Omental fat pad (tissue), 4 donors: ENCODE data around the gene MAN1C1. TPM values are rescaled to one million over a fixed set of nuclear protein-coding genes. Genes with fewer than 3 reads are reported as not detected.

Experiments
- ATAC-seq: fragments of 150-250 bp; one replicate; pipeline ENCODE4 v1.9.1; 2016; ENCODE audit warnings: mild to moderate bottlenecking, moderate library complexity; ENCODE audit not compliant: low FRiP score
- DNase-seq: peaks from one replicate; pipeline ENCODE4 v3.0.0-alpha.2; 2019; ENCODE audit warnings: low spot score
- total RNA-seq, 4 donors: library from RNA; depleted of rRNA; stranded (reverse); fragments of >200 nt; gene quantifications; one replicate each; pipeline ENCODE4 v1.1.0, GENCODE V29; 2016
- TF ChIP-seq, protein P1 (sequence below), 3 donors: fragments of 450-650 bp; IDR thresholded peaks; one replicate each; pipeline ENCODE4 v1.5.1; 2016 to 2017; ENCODE audit warnings: antibody characterized with exemption in 3 of 3, mild to moderate bottlenecking in 3 of 3, moderate library complexity in 2 of 3

The MAN1C1 gene
- total RNA-seq, 4 donors from 2014 or later = 21.0 to 47.4 (median 24.4) TPM

DNA sequence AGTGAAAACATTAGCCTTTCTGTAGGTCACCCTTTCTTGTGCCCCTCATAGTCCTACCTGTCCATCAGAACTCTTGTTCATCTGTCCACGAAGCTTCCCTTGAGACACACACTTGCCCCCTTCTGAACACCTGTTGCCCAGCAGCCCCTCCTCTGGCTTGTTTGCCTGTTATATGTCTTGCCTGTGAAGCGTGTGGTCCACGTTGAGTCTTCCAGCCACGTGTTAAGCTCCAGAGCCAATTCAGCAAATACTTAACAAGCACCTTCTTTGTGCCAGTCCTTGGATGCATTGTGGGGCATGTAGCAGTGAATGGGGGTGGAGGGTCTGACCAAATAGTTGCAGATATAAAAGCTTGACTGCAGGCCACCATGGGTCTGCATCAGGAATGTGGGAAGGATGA lies 66.6 kb downstream of the MAN1C1 start:
- ATAC-seq (no peak), DNase-seq (no peak)
- TF ChIP-seq, protein P1, sequence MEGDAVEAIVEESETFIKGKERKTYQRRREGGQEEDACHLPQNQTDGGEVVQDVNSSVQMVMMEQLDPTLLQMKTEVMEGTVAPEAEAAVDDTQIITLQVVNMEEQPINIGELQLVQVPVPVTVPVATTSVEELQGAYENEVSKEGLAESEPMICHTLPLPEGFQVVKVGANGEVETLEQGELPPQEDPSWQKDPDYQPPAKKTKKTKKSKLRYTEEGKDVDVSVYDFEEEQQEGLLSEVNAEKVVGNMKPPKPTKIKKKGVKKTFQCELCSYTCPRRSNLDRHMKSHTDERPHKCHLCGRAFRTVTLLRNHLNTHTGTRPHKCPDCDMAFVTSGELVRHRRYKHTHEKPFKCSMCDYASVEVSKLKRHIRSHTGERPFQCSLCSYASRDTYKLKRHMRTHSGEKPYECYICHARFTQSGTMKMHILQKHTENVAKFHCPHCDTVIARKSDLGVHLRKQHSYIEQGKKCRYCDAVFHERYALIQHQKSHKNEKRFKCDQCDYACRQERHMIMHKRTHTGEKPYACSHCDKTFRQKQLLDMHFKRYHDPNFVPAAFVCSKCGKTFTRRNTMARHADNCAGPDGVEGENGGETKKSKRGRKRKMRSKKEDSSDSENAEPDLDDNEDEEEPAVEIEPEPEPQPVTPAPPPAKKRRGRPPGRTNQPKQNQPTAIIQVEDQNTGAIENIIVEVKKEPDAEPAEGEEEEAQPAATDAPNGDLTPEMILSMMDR (IDR thresholded peaks at IDR 0.05) = no peak

DNA sequence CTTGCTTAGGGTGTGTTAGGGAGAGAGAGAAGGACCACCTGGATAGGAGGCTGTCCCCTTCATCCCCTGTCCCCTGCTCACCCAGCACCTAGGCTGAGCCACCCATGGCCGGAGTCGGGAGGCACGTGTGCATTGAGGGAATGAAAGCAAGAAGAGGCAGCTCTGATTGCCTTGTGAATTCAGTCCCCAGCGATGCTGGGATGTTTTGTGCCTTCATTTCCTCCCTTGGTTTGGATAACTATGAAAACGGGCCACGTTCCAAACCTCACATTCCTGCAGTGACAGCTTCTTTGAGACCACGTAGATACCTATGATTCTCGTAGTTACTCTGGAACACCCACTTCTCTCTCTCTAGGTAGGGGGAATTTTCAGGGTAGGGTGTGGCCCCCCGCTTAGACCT lies 67.1 kb downstream of the MAN1C1 start:
- no peak for ATAC-seq

DNA sequence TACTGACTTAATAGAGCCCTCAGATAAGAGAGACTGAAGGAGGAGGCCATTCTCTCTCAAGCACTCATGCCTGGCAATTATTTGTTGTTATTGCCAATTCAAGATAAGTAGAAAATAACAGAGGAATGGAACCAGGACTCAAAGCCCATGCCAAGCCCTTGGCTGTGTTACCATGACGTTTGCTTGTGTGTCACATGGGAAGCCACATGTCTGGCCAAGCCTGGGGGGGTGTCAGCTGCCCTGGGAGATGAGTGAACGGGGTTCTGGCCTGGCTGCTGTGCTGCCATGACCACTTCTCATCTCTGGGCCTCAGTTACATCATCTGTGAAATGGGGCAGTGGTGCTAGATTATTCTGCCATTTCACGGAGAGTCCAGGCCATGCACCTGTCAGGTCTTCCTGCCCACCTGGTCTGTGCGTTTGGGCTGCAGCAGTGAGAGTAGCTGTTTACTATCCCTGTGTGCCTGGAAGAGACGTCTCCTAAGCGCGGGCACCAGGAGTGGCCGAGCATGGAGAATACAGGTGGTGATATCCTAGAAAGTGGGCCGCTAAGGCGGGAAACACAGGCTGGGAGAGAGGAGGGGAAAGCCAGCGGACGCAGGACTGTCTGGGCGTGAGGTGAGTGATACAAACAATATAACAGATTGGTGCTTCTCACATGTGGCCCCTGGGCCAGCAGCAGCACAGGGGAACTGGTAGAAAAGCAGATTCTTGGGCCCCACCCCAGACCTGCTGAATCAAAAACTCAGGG lies 67.8 kb downstream of the MAN1C1 start:
- ATAC-seq (no peak), DNase-seq (no peak)
- TF ChIP-seq, protein P1 (IDR thresholded peaks at IDR 0.05) = no peak

More for the DNA sequence above, 67.1 kb downstream of the MAN1C1 start:
- DNase-seq = no peak
- TF ChIP-seq, protein P1 (IDR thresholded peaks at IDR 0.05) = no peak

DNA sequence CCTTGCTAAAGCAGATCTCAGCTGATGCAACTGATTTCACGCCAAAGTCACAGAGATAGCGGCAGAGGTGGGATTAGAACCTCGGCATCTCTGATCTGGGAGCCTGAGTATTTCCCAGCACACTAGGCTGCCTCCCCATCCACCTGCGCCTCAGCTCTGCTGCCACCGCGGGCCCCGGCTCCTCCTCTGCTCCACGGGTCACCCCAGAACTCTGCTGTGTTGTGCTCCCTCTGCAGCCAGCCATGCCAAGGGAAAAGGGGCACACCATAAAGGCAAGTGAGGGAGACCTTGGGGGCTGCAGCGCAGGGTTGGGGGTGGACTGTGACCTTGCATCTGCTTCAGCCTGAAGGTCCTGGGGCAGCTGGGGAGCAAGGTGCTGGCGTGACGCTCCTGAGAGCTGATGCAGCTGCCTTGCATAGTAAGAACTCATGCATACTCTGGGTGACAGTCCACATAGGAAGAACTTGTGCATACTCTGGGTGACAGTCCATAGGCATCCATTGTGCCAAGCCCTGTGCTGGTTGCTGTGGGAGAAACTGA lies 68.7 kb downstream of the MAN1C1 start:
- no peak for DNase-seq
- no peak for ATAC-seq
- TF ChIP-seq, protein P1 (IDR thresholded peaks at IDR 0.05) = no peak

DNA sequence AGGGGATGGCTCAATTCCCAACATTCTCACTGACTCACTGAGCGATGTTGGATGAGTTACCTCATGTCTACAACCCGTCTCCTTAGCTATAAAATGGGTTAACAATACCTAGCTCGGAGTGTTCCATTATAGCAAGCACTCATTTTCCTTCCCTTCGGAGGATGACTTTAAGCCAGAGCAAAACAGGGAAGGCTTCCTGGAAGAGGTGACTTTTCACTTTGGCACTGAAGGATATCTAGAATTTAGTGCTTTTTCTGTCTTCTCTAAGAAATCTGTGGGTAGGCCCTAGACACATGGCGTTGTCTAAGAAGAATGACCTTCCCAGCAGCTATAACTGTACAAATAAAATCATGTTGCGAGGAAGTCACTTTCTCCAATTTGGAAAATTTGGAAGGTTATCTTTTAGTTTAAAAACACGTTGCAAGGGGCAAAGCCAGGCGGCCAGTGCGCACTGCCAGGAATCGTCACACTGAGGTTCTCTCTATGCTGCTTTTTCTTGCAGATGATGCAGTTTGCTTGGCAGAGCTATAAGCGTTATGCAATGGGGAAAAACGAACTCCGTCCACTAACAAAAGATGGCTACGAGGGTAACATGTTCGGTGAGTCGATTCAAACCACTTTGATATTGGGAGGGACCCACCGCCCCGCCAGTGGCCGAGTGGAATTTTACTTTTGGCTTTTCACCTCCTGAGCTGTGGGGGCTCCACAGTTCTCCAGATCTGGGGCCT lies 69.5 kb downstream of the MAN1C1 start:
- DNase-seq = no peak
- TF ChIP-seq, protein P1 (IDR thresholded peaks at IDR 0.05) = no peak
- no peak for ATAC-seq

DNA sequence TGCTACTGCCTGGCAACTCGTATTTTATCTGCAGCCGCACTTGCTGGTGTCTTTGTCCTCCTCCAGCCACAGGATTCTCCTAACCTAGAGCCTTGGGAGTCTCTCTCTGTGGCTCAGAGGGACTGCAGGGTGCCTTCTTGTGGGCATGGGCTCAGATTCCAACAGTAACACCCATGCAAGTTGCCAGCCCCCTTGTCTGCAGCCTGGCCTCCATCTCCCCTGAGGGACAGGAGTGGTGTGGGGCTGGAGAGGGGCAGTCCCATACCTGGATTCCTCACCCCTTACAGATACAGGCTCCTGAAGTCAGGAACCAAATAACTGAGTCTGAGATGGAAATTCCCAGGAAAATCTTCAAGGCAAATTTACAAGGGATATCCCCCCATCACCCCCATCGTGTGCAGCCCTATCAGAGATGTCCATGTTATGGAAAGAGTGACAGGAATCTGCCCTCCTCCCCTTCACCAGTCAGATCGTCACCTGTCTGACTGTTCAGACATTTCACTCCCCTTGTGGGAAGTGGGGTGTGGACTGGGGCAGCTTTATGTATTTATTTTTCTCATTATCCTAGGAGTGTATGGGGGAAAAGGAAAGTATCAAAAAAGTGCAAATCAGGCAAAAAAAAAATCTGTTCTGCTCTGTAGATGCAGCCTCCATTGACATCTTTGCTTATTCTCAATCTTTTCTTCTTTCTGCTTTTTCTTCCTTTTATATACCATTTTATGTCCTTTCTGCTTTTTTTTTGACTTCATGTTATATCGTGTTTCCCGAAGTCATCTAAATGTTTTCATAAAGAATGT lies 70.8 kb downstream of the MAN1C1 start:
- TF ChIP-seq, protein P1 (IDR thresholded peaks at IDR 0.05) = no peak
- DNase-seq = no peak
- no peak for ATAC-seq
